OCI-LY1 (cell line): ENCODE results near the gene KIAA0040.

Experiments
- EZH2 ChIP-seq: fragments of 200-600 bp; sonication (generic), shearing (Covaris generic); IDR thresholded peaks from 2 replicates; pipeline ENCODE4 v1.8.0; 2017; ENCODE audit warnings: borderline replicate concordance, mixed run types, mild to moderate bottlenecking, antibody characterized with exemption, low read length, moderate library complexity, mixed read lengths
- TF ChIP-seq, protein P1 (sequence below): fragments of 200-600 bp; sonication (generic), shearing (Covaris generic); IDR thresholded peaks from 2 replicates; pipeline ENCODE4 v1.5.1; 2017; ENCODE audit warnings: mild to moderate bottlenecking, antibody characterized with exemption, low read length, moderate library complexity, mixed read lengths

DNA sequence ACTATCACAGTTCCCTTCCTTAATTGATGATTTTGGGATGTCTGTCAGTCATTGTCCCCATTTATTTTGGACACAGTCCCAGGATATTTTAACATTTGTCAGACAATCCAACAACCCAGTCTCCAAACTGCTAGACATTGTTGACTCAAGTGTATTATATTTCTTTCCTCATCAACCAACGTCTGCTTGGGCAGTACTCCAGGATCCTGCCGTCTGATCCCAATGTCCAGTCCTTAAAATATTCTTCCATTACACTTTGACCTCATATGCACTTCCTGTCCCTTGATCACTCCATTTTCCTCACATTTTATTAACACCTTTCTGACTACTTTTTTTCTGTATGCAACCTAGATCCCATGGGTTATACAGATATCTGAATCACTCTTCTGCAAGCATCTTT lies 39.8 kb upstream of the KIAA0040 start:
- TF ChIP-seq, protein P1, sequence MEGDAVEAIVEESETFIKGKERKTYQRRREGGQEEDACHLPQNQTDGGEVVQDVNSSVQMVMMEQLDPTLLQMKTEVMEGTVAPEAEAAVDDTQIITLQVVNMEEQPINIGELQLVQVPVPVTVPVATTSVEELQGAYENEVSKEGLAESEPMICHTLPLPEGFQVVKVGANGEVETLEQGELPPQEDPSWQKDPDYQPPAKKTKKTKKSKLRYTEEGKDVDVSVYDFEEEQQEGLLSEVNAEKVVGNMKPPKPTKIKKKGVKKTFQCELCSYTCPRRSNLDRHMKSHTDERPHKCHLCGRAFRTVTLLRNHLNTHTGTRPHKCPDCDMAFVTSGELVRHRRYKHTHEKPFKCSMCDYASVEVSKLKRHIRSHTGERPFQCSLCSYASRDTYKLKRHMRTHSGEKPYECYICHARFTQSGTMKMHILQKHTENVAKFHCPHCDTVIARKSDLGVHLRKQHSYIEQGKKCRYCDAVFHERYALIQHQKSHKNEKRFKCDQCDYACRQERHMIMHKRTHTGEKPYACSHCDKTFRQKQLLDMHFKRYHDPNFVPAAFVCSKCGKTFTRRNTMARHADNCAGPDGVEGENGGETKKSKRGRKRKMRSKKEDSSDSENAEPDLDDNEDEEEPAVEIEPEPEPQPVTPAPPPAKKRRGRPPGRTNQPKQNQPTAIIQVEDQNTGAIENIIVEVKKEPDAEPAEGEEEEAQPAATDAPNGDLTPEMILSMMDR: no peak
- no peak for TF ChIP-seq EZH2
